HAP-1 (cell line): ENCODE measurements around the gene SKIL.

Source experiments
- DNase-seq, 2 experiments: peaks; one replicate each; pipeline ENCODE4 v3.0.0-alpha.2; 2016 to 2020; ENCODE audit warnings: low spot score in 2 of 2
- H3K27me3 ChIP-seq: fragments of 250-450 bp; sonication (Bioruptor Pico); 2 replicates; pipeline ENCODE4 v1.5.1; 2020; ENCODE audit warnings: low read depth, mild to moderate bottlenecking, moderate library complexity
- H3K36me3 ChIP-seq: fragments of 250-450 bp; sonication (Bioruptor Pico); replicated peaks from 2 replicates; pipeline ENCODE4 v1.5.1; 2020; ENCODE audit warnings: mild to moderate bottlenecking
- H3K4me1 ChIP-seq: fragments of 250-450 bp; sonication (Bioruptor Pico); 2 replicates; pipeline ENCODE4 v1.5.1; 2020; ENCODE audit warnings: mild to moderate bottlenecking
- H3K4me3 ChIP-seq: fragments of 250-450 bp; sonication (Bioruptor Pico); 2 replicates; pipeline ENCODE4 v1.5.1; 2020; ENCODE audit warnings: mild to moderate bottlenecking, moderate library complexity
- H3K9me3 ChIP-seq: fragments of 250-450 bp; sonication (Bioruptor Pico); 2 replicates; pipeline ENCODE4 v1.5.1; 2020; ENCODE audit warnings: mild to moderate bottlenecking, moderate library complexity
- in situ Hi-C: fragments of 300-500 bp; cut with MboI; formaldehyde crosslinking; loops from 3 replicates; pipeline ENCODE4 v1.14.3; 2020; ENCODE audit warnings: low sequenced_read_pairs, inconsistent platforms, mixed read lengths

Gene SKIL

GRCh38 chr3:170442947-170443346 lies 85.4 kb downstream of the SKIL start:
- no peak overlapping the region for H3K4me3 ChIP-seq
- in situ Hi-C loops, result no loop called here
- no peaks in the 10 kb centered on the region for H3K4me1 ChIP-seq
- no peak for DNase-seq
- H3K27me3 ChIP-seq, result no peaks in the 10 kb centered on the region
- no peaks in the 10 kb centered on the region for H3K36me3 ChIP-seq
- H3K9me3 ChIP-seq, result no peaks in the 10 kb centered on the region

DNA sequence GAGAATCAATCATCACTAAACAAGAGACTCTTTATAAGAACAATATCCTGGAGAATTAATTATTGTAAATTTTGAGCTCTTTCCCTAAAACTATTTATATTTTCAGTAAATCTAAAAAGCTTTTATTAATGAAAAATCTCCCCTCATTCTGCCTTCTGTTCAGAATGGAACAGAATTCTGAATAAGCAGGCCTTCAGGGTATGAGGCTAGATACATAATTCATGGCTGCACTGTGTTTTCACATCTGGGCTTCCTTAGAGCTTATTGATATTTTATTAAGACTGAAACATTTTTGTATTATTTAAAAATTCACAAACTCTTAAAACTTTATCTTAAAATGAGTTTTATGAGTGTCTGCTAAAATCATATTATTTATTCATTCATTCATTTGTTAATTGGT lies 85.9 kb downstream of the SKIL start:
- Histone ChIP-seq H3K36me3 (no peaks in the 10 kb centered on the region), H3K4me1 (no peaks in the 10 kb centered on the region), H3K27me3 (no peaks in the 10 kb centered on the region), H3K9me3 (no peaks in the 10 kb centered on the region), H3K4me3 (no peak overlapping the region)
- in situ Hi-C loops, result no loop called here
- DNase-seq, result no peak
